ENCODE results near the gene TRIP12.

The TRIP12 gene

DNA sequence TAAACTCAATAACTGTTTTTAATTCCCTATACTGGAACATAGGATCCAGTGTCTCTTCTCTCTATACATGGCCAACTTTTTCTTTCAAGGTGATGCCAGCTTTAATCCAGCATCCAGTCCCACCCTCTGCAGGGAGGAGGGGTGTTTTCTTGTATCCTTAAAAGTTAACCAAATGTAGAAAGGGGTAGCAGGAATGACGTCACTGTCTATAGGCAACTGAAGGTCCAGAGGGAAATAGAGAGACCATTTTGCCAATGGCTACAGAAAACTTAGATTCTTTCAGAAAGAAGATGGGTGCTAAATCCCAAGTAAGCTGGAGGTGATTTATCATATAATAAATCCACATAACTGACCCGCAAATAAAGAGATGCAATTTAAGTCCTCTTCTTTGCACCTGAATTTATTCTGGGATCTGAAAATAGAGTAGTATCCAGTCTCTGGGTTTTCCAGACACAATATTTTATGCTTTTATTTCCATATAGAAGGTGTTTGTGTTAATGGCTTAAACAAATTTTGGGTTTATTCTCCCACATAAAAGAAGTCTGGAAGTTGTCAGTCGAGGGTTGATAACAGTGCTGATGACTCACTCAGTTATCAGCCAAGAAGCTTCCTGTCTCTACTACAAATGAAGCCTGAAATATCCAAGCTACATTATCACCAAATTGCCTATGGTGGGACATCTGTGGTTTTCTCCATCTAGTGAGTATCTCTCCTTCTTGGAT is 201.7 kb downstream of the TRIP12 start:
- TF ChIP-seq JUND (IDR thresholded peaks at IDR 0.05; ENCODE audit: low read depth) = no peak
- in situ Hi-C loops (cut with HindIII; ENCODE audit: low pct_unique_long_range_greater_than_20kb, low sequenced_read_pairs) = no loop called here
- DNase-seq (ENCODE audit: low read depth in 1 of 2, low spot score in 1 of 2) = no peak

DNA sequence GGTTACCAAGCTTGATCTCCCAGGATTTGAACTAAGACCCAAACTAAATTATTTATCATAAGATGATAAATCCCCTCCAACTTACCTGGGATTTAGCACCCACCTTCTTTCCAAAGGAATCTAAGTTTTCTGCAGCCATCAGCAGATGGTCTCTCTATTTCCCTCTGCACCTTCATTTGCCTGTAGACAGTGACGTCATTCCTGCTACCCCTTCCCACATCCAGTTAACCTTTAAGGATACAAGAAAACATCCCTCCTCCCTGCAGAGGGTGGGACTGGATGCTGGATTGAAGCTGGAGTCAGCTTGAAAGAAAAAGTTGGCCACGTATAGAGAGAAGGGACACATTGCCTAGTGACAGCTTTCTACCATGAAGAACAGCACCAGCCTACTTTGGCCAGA is 203.8 kb downstream of the TRIP12 start:
- DNase-seq (ENCODE audit: low read depth in 1 of 2, low spot score in 1 of 2) = no peak
- in situ Hi-C loops (cut with HindIII; ENCODE audit: low pct_unique_long_range_greater_than_20kb, low sequenced_read_pairs) = no loop called here
- no peak for TF ChIP-seq JUND (IDR thresholded peaks at IDR 0.05; ENCODE audit: low read depth)

DNA sequence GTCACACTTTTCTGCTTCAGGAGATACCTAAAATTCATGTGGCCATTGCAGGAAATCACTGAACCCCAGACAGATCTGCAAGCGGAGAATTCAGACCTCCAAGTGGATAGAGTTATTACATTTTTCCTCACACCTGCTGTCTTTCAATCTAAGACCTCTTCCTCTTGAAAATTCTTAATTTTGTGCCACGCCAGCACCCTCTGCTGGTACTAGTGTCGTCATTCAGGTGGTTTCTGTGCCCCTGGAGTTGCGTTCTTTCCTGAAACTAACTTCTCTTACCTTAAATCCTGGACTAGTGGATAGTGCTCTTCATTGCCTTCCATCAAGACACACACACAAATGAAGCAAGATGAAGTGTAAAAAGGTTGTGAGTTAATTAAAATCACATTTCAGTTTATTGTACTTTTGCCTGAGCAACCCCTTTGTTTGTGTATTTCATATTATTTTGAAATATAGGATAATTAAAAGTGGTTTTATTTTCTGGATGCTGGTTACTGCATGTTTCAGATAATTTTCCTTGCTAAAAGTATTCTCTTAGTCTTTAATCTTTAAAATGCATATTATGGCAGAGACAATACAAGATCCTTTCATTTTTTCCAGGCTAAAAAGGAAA is 205.8 kb downstream of the TRIP12 start:
- TF ChIP-seq JUND (IDR thresholded peaks at IDR 0.05; ENCODE audit: low read depth) = no peak
- in situ Hi-C loops (cut with HindIII; ENCODE audit: low pct_unique_long_range_greater_than_20kb, low sequenced_read_pairs) = no loop called here
- peak; percentile 21 to 55 for DNase-seq (ENCODE audit: low read depth in 1 of 2, low spot score in 1 of 2)

DNA sequence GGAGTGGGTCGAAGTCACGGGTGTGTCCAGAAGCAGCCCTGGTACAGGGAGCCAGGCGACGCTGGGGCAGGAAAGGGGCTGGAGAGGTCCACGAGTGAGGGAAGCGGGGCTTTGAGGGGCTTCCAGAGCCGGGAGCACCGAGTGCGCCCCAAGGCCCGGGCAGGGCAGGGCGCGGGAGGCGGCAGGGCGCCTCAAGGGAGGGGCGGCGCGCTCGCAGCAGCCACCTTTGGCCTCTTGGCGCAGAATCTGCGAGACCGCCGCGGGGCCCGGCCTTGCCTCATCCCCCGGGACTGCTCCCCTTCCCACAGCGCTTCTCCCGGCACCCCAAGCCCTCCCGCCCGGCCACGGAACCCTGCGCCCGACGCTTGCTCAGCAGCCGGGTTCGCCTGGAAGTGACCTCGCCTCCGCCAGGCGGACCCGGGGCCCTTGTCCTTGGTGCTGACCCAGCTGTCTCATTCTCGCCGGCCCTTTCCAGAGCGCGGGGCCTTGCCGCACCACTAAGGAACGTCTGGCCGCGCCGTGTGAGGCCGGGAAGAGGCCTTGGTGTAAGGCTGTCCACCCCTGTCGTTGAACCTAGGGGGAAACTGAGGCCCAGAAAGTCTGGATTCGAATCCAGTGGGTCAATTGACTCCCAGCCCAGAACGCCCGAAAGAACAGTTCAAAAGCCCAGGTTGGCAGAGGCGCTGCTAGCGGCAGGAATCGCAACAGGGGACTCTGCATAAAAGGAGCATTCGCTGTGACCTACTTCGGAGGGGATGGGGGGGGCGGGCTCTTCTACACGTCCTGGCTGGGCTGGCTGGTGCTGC is 206.9 kb downstream of the TRIP12 start:
- in situ Hi-C loops (cut with HindIII; ENCODE audit: low pct_unique_long_range_greater_than_20kb, low sequenced_read_pairs) = no loop called here
- no peak for TF ChIP-seq JUND (IDR thresholded peaks at IDR 0.05; ENCODE audit: low read depth)
- DNase-seq (ENCODE audit: low read depth in 1 of 2, low spot score in 1 of 2) = peak; percentile 73 to 74

DNA sequence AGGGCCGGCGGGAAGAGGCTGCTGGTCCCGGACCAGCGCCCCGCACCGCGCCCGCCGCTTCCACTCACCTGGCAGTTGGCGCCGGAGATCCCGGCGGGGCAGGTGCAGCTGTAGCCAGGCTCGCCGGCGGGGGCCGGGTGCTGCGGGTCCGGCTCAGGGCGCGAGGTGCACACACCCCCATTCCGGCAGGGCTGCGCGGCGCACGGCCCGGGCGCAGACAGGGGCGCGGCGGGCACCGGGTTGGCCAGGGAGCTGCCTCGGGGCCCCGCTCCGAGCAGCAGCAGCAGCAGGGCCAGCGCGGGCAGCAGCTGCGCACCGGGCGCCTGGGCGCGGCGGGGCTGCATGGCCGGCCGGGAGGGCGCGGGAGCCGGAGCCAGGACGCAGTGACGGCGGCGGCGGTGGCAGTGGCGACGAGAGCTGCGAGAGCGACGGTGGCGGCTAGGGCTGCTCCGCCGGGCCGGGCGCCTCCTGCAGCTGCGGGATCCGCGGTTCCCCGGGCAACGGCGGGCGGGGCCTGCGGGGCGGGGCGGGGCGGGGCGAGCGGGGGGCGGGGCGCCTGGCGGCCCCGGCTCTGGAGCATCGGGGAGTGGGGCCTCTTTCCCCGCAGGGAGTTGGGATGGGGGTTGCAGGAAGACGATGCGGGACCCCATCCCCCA is 207.6 kb downstream of the TRIP12 start, which contains the start of gene DNER:
Gene DNER (minus strand): TSS at position 476 of the 656 bp plus-strand sequence. CDS start 132 bp downstream, at position 344.
- DNase-seq (ENCODE audit: low read depth in 1 of 2, low spot score in 1 of 2) = peak; percentile 24
- in situ Hi-C loops (cut with HindIII; ENCODE audit: low pct_unique_long_range_greater_than_20kb, low sequenced_read_pairs) = no loop called here

More for the DNA sequence above, 207.6 kb downstream of the TRIP12 start, which contains the start of gene DNER:
- TF ChIP-seq JUND (IDR thresholded peaks at IDR 0.05; ENCODE audit: low read depth) = no peak
